Subcutaneous abdominal adipose tissue (tissue), 5 donors: ENCODE results near the gene NRP1.

Source experiments
- H3K27ac ChIP-seq: one replicate; pipeline ENCODE4 v1.7.0; 2013; ENCODE audit warnings: low read depth, mild to moderate bottlenecking, inconsistent platforms, low read length, moderate library complexity
- H3K27me3 ChIP-seq, 5 donors: one replicate each; pipeline ENCODE4 v1.7.0; 2013; ENCODE audit warnings: low read length in 5 of 5, inconsistent platforms in 1 of 5; ENCODE audit not compliant: control insufficient read depth in 5 of 5, insufficient read depth in 4 of 5
- H3K36me3 ChIP-seq, 5 donors: one replicate each; pipeline ENCODE4 v1.7.0; 2013; ENCODE audit warnings: low read length in 5 of 5; ENCODE audit not compliant: control insufficient read depth in 5 of 5, insufficient read depth in 5 of 5
- H3K4me1 ChIP-seq, 5 donors: one replicate each; pipeline ENCODE4 v1.7.0; 2013; ENCODE audit warnings: low read length in 5 of 5, mild to moderate bottlenecking in 3 of 5, moderate library complexity in 1 of 5; ENCODE audit not compliant: control insufficient read depth in 5 of 5, insufficient read depth in 5 of 5
- H3K4me3 ChIP-seq, 5 donors: one replicate each; pipeline ENCODE4 v1.7.0; 2013; ENCODE audit warnings: low read length in 5 of 5, low read depth in 1 of 5
- H3K9ac ChIP-seq, 5 donors: one replicate each; pipeline ENCODE4 v1.7.0; 2013; ENCODE audit warnings: low read length in 5 of 5, mild to moderate bottlenecking in 4 of 5, moderate library complexity in 3 of 5
- H3K9me3 ChIP-seq, 5 donors: one replicate each; pipeline ENCODE4 v1.7.0; 2013; ENCODE audit warnings: low read length in 5 of 5; ENCODE audit not compliant: control insufficient read depth in 5 of 5
- donor health status: healthy.
- donor health status: healthy.
- donor health status: healthy.
- donor health status: healthy.
- donor health status: healthy.

The NRP1 gene

DNA sequence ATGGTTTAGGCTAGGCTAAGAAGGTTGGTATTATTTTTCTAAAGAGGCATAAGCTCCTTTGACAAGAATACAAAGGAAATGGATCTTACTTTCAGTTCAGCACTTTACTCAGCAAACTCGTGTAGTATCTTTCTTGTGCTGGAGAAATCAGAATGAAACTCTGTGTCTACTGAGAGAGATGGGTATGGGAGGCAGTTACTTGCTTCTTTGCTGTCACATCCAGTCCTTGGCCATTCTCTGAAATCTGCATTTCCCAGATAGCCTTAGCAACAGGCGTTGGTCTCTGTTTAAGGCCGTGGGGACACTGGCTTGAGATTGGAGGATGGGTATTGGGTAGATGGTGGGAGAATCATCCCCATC, 180.5 kb downstream of the NRP1 start:
- Histone ChIP-seq H3K36me3 (no peaks in the 10 kb centered on the region), H3K4me1 (peaks cover 0 to 7% (median 0%) of the 10 kb centered on the region in 5 donors), H3K4me3 (no peak overlapping the region), H3K27ac (no peak overlapping the region), H3K27me3 (no peaks in the 10 kb centered on the region), H3K9ac (no peak overlapping the region), H3K9me3 (no peaks in the 10 kb centered on the region)

DNA sequence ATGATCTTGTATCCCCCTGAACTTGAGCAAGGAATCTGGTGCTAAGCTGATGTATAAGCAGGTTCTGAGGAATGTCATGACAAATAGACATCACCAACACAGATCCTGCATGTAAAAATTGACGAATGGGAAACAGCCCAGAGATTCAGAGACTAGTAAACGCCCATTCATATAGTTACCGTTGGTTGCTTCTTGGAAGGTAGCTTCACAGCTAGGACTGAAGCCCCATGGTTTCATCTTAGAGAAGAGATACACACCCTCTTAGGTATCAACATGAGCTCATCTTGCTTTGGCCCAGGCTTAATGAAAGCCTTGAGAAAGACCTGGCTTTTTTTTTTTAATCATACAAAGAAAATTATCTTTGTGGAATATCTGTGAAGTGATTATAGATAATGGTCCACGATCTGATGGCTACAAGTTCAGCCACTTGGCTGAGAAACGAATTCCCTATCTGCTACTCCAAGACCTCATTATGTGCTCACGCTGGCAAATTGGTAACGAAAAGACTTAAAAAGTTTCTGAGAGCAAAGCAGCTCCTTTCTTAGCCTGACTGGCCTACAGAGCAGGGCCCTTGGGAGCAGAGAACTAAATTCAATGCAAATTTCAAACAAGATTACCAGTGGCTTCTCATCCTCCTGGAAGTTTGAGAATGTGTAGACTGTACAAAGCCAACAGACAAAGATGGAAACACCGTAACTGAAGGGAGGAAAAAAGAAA, 181.1 kb downstream of the NRP1 start:
- Histone ChIP-seq H3K27me3 (no peaks in the 10 kb centered on the region), H3K9me3 (no peaks in the 10 kb centered on the region), H3K4me1 (peaks cover 0 to 7% (median 0%) of the 10 kb centered on the region in 5 donors), H3K27ac (no peak overlapping the region), H3K4me3 (no peak overlapping the region), H3K36me3 (no peaks in the 10 kb centered on the region), H3K9ac (no peak overlapping the region)

DNA sequence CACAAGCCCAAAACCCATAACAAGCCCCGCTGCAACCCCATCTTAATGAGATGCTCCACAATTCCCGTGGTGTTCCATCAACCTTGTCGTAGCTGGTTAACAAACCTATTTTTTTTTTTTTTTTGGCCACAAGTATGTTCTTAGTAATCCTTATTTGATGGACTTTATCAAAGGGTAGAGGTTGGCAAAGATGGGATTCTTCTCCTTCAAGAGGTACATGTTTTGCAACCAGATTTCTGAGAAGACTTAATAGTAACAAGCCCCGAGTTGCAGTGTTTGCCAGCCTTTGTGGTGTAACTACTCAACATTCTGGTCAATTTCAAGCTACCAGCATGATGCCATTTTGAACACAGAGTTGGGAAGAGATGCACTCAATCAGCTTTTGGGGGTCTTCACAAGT, 181.7 kb downstream of the NRP1 start:
- H3K36me3 ChIP-seq: no peaks in the 10 kb centered on the region
- peaks cover 0 to 7% (median 0%) of the 10 kb centered on the region in 5 donors for H3K4me1 ChIP-seq
- no peaks in the 10 kb centered on the region for H3K9me3 ChIP-seq

DNA sequence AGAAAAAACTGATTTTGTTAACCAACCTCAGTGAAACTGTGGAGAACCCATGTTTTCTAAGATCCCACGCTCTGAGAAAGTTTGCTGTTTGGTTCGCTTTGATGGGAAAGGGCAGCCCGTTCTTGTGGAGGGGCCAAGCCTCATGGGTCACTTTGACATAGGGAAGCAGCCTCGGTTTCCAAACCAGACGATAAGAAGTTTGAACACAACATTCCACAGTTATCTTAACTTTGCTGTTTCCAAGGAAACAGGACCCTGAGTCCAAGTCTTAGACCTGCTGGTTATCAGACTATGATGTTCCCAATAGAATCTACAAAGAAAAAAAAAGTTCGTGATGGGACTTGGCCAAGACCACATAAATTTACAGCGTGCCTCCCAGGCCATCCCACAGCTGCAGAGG, 182.3 kb downstream of the NRP1 start:
- peaks cover 0 to 3% (median 0%) of the 10 kb centered on the region in 5 donors for H3K4me1 ChIP-seq
- no peaks in the 10 kb centered on the region for H3K9me3 ChIP-seq
- H3K27me3 ChIP-seq: no peaks in the 10 kb centered on the region
- no peaks in the 10 kb centered on the region for H3K36me3 ChIP-seq
- H3K4me3 ChIP-seq: no peak overlapping the region
- no peak overlapping the region for H3K9ac ChIP-seq
- no peak overlapping the region for H3K27ac ChIP-seq

More for the DNA sequence above, 181.7 kb downstream of the NRP1 start:
- H3K27me3 ChIP-seq: no peaks in the 10 kb centered on the region
- no peak overlapping the region for H3K27ac ChIP-seq
- H3K4me3 ChIP-seq: no peak overlapping the region
- H3K9ac ChIP-seq: no peak overlapping the region

DNA sequence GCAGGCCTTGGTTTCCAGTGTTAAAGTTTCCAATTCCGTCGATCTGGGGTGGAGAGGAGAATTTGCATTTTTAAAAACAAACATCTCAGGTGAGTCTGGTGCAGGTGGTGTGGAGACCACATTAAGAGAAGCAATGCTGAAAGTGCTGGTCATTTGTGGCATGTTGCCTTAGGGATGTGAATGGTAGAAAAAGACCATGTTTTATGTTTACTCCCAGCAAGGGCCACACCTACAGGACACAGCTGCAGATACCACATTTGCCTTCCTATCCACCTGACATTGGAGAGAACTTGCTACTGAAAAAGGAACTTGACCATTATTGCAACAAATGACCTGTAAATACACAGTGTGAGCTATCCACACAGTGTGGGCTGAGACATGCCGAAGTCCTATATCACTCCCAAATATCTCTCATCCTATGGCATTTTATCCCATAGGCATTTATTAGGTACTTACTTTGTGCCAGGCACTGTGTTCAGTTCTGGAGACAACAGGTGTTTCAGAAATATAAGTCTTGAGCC, 183.1 kb downstream of the NRP1 start:
- no peaks in the 10 kb centered on the region for H3K9me3 ChIP-seq
- no peak overlapping the region for H3K4me3 ChIP-seq
- no peaks in the 10 kb centered on the region for H3K27me3 ChIP-seq
- no peaks in the 10 kb centered on the region for H3K36me3 ChIP-seq
- no peaks in the 10 kb centered on the region for H3K4me1 ChIP-seq
- no peak overlapping the region for H3K27ac ChIP-seq
- no peak overlapping the region for H3K9ac ChIP-seq

DNA sequence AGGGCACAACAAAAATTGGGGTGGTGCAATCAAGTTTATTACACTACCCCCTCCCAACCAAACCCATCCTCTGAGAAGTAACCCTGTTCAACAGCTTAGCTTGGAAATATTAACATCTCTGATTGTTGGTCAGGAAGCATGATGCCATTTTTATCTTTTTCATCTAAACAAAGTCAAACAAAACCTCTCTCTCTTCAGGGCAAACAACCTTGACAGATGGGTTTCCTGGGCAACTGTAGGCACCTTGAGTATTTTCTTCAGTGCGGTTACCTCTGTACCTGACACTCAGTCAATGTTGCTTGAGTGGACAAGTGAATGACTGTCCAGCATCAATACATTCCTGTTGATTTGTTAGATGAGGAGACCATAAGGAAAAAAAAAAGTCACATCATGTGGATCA, 183.6 kb downstream of the NRP1 start:
- H3K9me3 ChIP-seq: no peaks in the 10 kb centered on the region
- no peaks in the 10 kb centered on the region for H3K27me3 ChIP-seq
- H3K9ac ChIP-seq: no peak overlapping the region
- H3K27ac ChIP-seq: no peak overlapping the region
- no peak overlapping the region for H3K4me3 ChIP-seq
- no peaks in the 10 kb centered on the region for H3K4me1 ChIP-seq
- H3K36me3 ChIP-seq: no peaks in the 10 kb centered on the region

DNA sequence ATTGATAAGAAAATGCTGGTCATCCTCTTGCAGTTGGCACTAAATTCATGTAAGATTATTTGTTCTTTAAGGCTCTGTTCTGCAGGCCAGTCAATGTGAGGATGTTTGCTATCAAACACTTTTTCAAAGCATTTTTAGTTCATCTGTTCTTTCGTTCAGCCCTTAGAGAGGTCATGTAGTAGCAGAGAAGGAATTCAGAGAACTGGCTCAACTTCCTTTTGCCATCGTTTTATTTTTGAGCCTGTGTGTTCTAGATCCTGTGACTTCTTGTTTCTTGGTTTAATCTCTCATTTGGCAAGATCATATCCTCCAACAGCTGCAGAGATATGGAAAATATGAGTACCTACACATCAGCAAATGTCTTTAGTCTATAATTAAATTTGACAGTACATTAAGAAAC, 184.3 kb downstream of the NRP1 start:
- Histone ChIP-seq H3K4me3 (no peak overlapping the region), H3K27ac (no peak overlapping the region), H3K9me3 (no peaks in the 10 kb centered on the region), H3K36me3 (no peaks in the 10 kb centered on the region), H3K27me3 (no peaks in the 10 kb centered on the region), H3K4me1 (no peaks in the 10 kb centered on the region), H3K9ac (no peak overlapping the region)

DNA sequence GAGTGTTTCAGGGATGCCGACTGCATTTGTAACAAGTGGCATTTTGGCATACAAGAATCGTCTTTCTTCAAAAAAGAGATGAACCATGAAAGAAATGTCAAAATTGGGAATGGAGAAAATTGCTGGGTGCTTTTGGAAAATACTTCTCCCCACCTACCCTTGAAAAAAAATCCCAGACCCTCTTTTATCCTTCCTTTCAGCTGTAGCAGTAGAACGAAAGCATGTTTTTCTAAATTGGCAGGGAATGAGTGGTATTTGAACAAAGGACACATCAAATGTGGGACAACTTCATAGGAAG, 187.5 kb downstream of the NRP1 start:
- no peaks in the 10 kb centered on the region for H3K9me3 ChIP-seq
- peaks cover 0 to 5% (median 0%) of the 10 kb centered on the region in 5 donors for H3K4me1 ChIP-seq
- H3K4me3 ChIP-seq: no peak overlapping the region
- H3K9ac ChIP-seq: no peak overlapping the region
- no peaks in the 10 kb centered on the region for H3K36me3 ChIP-seq
- no peak overlapping the region for H3K27ac ChIP-seq
- no peaks in the 10 kb centered on the region for H3K27me3 ChIP-seq

DNA sequence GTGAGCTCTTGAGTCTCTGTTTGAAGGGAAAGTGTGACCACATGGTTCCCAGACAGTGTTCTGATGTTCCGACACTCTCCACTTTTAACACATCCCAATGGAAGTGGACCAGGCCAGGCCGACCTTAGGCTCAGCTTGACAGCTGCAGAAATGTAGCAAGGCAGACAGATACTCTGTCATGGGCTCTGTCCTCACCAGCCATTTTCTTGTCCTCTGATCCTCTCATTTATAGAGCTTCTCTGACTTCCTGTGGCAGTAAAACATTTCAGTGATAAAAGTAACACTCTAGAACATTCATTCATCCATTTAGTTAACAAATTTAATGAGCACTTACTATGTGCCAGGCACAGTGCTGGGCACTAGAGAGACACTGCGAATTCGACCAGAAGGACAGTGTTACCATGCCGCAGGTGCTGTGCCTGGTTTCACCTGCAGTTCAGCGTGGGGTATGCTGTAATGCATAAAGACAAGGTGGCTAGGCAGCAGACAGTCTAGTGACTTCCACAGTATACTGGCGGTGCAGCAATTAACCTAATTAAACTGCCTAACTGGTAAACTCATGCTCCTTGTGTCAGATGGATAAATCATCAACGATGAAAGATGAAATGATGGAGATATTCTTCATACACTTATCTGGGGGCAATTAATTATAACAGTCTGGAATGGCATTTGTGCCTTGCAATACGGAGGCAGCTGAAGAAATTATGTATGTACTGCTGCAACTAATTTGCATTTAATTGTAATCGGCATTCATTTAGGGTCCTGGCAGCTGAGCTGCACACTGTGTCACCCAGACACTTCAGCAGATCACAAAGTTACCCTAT, 188.1 kb downstream of the NRP1 start:
- no peaks in the 10 kb centered on the region for H3K9me3 ChIP-seq
- H3K9ac ChIP-seq: no peak overlapping the region
- no peak overlapping the region for H3K27ac ChIP-seq
- no peak overlapping the region for H3K4me3 ChIP-seq
- H3K27me3 ChIP-seq: no peaks in the 10 kb centered on the region
- H3K36me3 ChIP-seq: no peaks in the 10 kb centered on the region
- peaks cover 0 to 6% (median 0%) of the 10 kb centered on the region in 5 donors for H3K4me1 ChIP-seq

DNA sequence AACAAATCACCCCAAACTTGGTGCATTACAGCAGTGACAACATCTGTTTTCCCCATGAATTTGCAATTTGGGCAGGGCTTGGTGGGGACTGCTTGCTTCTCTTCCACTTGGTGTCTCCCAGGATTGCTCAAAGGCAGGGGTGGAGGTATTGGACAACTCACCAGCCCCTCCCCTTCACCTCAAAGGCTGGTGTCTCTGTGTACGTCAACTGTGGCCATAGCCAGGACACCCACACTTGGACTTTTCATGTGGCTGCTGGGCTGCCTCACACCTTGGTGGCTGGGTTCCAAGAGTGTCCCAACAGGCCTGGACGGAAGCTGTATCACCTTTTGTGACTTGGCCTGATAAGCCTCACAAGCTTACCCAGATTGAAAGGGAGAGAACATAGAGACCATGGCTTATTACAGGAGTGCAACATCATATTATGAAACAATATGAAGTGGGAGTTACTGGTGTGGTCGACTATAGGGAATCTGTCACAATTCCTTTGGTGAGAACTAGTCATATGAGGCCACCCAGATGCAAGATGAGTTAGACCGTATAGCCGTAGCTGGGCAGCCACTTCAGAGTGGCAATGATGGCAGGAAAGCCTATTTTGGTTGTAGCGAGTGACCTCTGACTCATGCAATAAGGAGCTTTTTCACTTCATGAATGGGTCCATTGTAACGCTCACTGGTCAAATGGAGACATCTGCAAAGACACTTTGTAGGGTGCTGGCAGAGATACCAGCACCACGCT, 188.8 kb downstream of the NRP1 start:
- no peak overlapping the region for H3K27ac ChIP-seq
- H3K4me3 ChIP-seq: no peak overlapping the region
- no peaks in the 10 kb centered on the region for H3K27me3 ChIP-seq
- no peaks in the 10 kb centered on the region for H3K9me3 ChIP-seq
- H3K36me3 ChIP-seq: no peaks in the 10 kb centered on the region
- H3K9ac ChIP-seq: no peak overlapping the region
- peaks cover 0 to 6% (median 0%) of the 10 kb centered on the region in 5 donors for H3K4me1 ChIP-seq
